HepG2 (cell line): ENCODE measurements around the gene STOML1. TPM values are rescaled to one million over a fixed set of nuclear protein-coding genes. Genes with fewer than 3 reads are reported as not detected.
A peak's percentile ranks its signal among the peaks of the same experiment; 100 is the strongest.

ENCODE experiments used
- ARNTL ChIP-seq: sonication (generic); formaldehyde crosslinking; IDR thresholded peaks from 2 replicates; pipeline ENCODE4 v1.4.0; 2020; ENCODE audit warnings: mild to moderate bottlenecking, missing genetic modification reagents
- EP300 ChIP-seq, 3 experiments: sonication (generic) in 1 of 3; formaldehyde crosslinking in 1 of 3; IDR thresholded peaks; 2 replicates each; pipeline versions ENCODE4 v1.5.1 to v1.6.1; 2011 to 2020; ENCODE audit warnings: low read depth in 2 of 3, low read length in 2 of 3, borderline replicate concordance in 1 of 3, improper control_type of control experiment in 1 of 3, mild to moderate bottlenecking in 1 of 3, missing genetic modification reagents in 1 of 3, moderate library complexity in 1 of 3
- FOSL2 ChIP-seq: sonication (generic); formaldehyde crosslinking; IDR thresholded peaks from 2 replicates; pipeline ENCODE4 v1.4.0; 2020; ENCODE audit warnings: missing genetic modification reagents
- GATAD1 ChIP-seq: IDR thresholded peaks from 2 replicates; pipeline ENCODE4 v1.6.1; 2016; ENCODE audit warnings: missing genetic modification reagents, missing compliant biosample characterization
- KLF12 ChIP-seq: sonication (generic); formaldehyde crosslinking; IDR thresholded peaks from 2 replicates; pipeline ENCODE4 v1.4.0; 2020; ENCODE audit warnings: missing genetic modification reagents, borderline replicate concordance
- NFYC ChIP-seq: IDR thresholded peaks from 2 replicates; pipeline ENCODE4 v1.6.1; 2016; ENCODE audit warnings: missing genetic modification reagents, missing compliant biosample characterization
- NPAS2 ChIP-seq: sonication (generic); formaldehyde crosslinking; IDR thresholded peaks from 2 replicates; pipeline ENCODE4 v1.8.0; 2022; ENCODE audit warnings: mild to moderate bottlenecking, missing genetic modification reagents, borderline replicate concordance
- NR2F6 ChIP-seq, 2 experiments: IDR thresholded peaks; 2 replicates each; pipeline ENCODE4 v1.6.1; 2016; ENCODE audit warnings: antibody characterized with exemption in 1 of 2, mild to moderate bottlenecking in 1 of 2
- RFX5 ChIP-seq: IDR thresholded peaks from 2 replicates; pipeline ENCODE4 v1.6.1; 2011; ENCODE audit warnings: low read depth, low read length, improper control_type of control experiment
- SIN3A ChIP-seq: IDR thresholded peaks from 2 replicates; pipeline ENCODE4 v1.6.1; 2011; ENCODE audit warnings: low read depth, mild to moderate bottlenecking, control low read depth, low read length, borderline replicate concordance
- SPEN ChIP-seq: sonication (generic); formaldehyde crosslinking; IDR thresholded peaks from 2 replicates; pipeline ENCODE4 v1.5.1; 2020; ENCODE audit warnings: low read depth, mild to moderate bottlenecking, missing genetic modification reagents
- SRSF9 ChIP-seq: fragments of 200-400 bp; formaldehyde crosslinking; IDR thresholded peaks from 2 replicates; pipeline ENCODE4 v1.6.1; 2018; ENCODE audit warnings: borderline replicate concordance, mild to moderate bottlenecking, low read depth, low read length; ENCODE audit not compliant: insufficient read depth, poor library complexity, severe bottlenecking
- TCF12 ChIP-seq, 2 experiments: fragments of 450-650 bp in 1 of 2; sonication (generic) in 1 of 2; formaldehyde crosslinking in 1 of 2; IDR thresholded peaks; 2 replicates each; pipeline versions ENCODE4 v1.6.1 to v1.8.0; 2017 to 2022; ENCODE audit warnings: antibody characterized with exemption in 1 of 2, mild to moderate bottlenecking in 1 of 2, missing genetic modification reagents in 1 of 2, moderate library complexity in 1 of 2
- U2AF1 ChIP-seq: fragments of 200-400 bp; formaldehyde crosslinking; optimal IDR thresholded peaks from 2 replicates; pipeline ENCODE3; 2017; ENCODE audit warnings: mild to moderate bottlenecking, low read depth, low read length
- ZFX ChIP-seq: sonication (generic); formaldehyde crosslinking; IDR thresholded peaks from 2 replicates; pipeline ENCODE4 v1.4.0; 2020; ENCODE audit warnings: mild to moderate bottlenecking, low read depth, missing genetic modification reagents, moderate library complexity
- ZNF562 ChIP-seq: sonication (generic); formaldehyde crosslinking; IDR thresholded peaks from 2 replicates; pipeline ENCODE4 v1.8.0; 2022; ENCODE audit warnings: missing genetic modification reagents, borderline replicate concordance
- ZNF792 ChIP-seq: IDR thresholded peaks from 2 replicates; pipeline ENCODE4 v1.6.1; 2016
- polyA plus RNA-seq, 8 experiments: library from polyadenylated mRNA; depleted of rRNA in 3 of 8; stranded (reverse) in 7 of 8; unstranded in 1 of 8; fragments of >200 nt; fragmentation: Illumina TruSeq in 4 of 8; extraction: Trizol in 4 of 8; gene quantifications; 2 replicates each; pipeline versions ENCODE4 v1.2.1 to v1.2.3, GENCODE V29; 2011 to 2016; ENCODE audit warnings: low read depth in 4 of 8, missing spikeins in 1 of 8, mixed read lengths in 1 of 8; ENCODE audit not compliant: insufficient read depth in 1 of 8
- total RNA-seq, 5 experiments: library from RNA; depleted of rRNA; stranded (reverse); fragments of >200 nt; fragmentation: Illumina TruSeq; extraction: Trizol; gene quantifications; 2 replicates each; pipeline ENCODE4 v1.2.3, GENCODE V29; 2016; ENCODE audit warnings: low read depth in 1 of 5
- TF ChIP-seq, protein P1 (sequence below), 2 experiments: sonication (generic) in 1 of 2; formaldehyde crosslinking in 1 of 2; IDR thresholded peaks; 2 replicates each; pipeline versions ENCODE4 v1.4.0 to v1.6.1; 2018 to 2020; ENCODE audit warnings: missing genetic modification reagents in 2 of 2, borderline replicate concordance in 1 of 2, low read depth in 1 of 2, mild to moderate bottlenecking in 1 of 2, missing biosample characterization in 1 of 2
- TF ChIP-seq, protein P2 (sequence below): sonication (generic); formaldehyde crosslinking; IDR thresholded peaks from 2 replicates; pipeline ENCODE4 v1.8.0; 2022; ENCODE audit warnings: low read depth, missing genetic modification reagents
- TF ChIP-seq, protein P3 (sequence below): sonication (generic); formaldehyde crosslinking; IDR thresholded peaks from 2 replicates; pipeline ENCODE4 v1.4.0; 2020; ENCODE audit warnings: missing genetic modification reagents
- TF ChIP-seq, protein P4 (sequence below): sonication (generic); formaldehyde crosslinking; IDR thresholded peaks from 2 replicates; pipeline ENCODE4 v1.4.0; 2020; ENCODE audit warnings: missing genetic modification reagents
- TF ChIP-seq, protein P5 (sequence below): sonication (generic); formaldehyde crosslinking; IDR thresholded peaks from 2 replicates; pipeline ENCODE4 v1.5.0; 2020; ENCODE audit warnings: missing genetic modification reagents

The STOML1 gene
- total and polyA plus RNA-seq, 2 of the 13 experiments (the other 11 are each of a cell fraction or from before 2014, with no cell fraction given), result 3.5 to 3.7 TPM

DNA sequence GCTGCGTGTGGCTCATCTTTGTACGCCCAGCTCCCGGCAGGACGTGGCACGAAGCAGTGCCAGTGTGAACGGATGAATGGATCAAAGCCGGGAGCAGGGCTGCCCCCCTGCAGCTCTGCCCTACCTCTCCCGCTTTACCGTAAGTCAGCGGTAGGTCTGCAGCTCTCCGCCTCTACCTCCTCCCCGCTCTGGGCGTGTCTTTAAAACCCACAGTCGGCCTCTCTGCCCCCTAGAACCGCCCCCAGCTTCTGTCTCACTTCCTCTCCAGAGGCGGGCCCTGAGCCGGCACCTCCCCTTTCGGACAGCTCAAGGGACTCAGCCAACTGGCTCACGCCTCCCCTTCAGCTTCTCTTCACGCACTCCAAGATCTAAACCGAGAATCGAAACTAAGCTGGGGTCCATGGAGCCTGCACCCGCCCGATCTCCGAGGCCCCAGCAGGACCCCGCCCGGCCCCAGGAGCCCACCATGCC, 2.4 kb upstream of the STOML1 start, which contains the start of gene PML (continued):
- TF ChIP-seq SRSF9, result no peak
- TF ChIP-seq SPEN (CRISPR knock-in tag), result 0 out of 2 replicates have a peak, but pooled peaks have one; percentile 27
- no peak for TF ChIP-seq ZNF562 (CRISPR knock-in tag)
- 0 out of 2 replicates have a peak, but pooled peaks have one; percentile 15 for TF ChIP-seq FOSL2
- TF ChIP-seq, protein P1, sequence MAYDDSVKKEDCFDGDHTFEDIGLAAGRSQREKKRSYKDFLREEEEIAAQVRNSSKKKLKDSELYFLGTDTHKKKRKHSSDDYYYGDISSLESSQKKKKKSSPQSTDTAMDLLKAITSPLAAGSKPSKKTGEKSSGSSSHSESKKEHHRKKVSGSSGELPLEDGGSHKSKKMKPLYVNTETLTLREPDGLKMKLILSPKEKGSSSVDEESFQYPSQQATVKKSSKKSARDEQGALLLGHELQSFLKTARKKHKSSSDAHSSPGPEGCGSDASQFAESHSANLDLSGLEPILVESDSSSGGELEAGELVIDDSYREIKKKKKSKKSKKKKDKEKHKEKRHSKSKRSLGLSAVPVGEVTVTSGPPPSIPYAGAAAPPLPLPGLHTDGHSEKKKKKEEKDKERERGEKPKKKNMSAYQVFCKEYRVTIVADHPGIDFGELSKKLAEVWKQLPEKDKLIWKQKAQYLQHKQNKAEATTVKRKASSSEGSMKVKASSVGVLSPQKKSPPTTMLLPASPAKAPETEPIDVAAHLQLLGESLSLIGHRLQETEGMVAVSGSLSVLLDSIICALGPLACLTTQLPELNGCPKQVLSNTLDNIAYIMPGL (CRISPR knock-in tag; IDR thresholded peaks at IDR 0.05; ENCODE audit: borderline replicate concordance in 1 of 2, low read depth in 1 of 2), result peak in 1 of 2 experiments; percentile 58; a peak in 1 of 4 replicates
- peak; percentile 48; the same call in 1 of the 2 replicates for TF ChIP-seq ZFX (CRISPR knock-in tag)
- TF ChIP-seq ARNTL, result no peak
- peak; percentile 84; the same call in 1 of the 2 replicates for TF ChIP-seq SIN3A
- no peak for TF ChIP-seq NPAS2 (CRISPR knock-in tag)
- TF ChIP-seq U2AF1, result no peak
- peak; percentile 66; the same call in 1 of the 2 replicates for TF ChIP-seq GATAD1 (CRISPR knock-in tag)
- TF ChIP-seq RFX5, result no peak
- TF ChIP-seq ZNF792, result no peak
- no peak for TF ChIP-seq NFYC (CRISPR knock-in tag)
- no peak for TF ChIP-seq EP300 (IDR thresholded peaks at IDR 0.05; ENCODE audit: low read depth in 2 of 2, low read length in 2 of 2)
- no peak for TF ChIP-seq EP300 (CRISPR knock-in tag; IDR thresholded peaks at IDR 0.05; ENCODE audit: borderline replicate concordance)
- TF ChIP-seq, protein P2, sequence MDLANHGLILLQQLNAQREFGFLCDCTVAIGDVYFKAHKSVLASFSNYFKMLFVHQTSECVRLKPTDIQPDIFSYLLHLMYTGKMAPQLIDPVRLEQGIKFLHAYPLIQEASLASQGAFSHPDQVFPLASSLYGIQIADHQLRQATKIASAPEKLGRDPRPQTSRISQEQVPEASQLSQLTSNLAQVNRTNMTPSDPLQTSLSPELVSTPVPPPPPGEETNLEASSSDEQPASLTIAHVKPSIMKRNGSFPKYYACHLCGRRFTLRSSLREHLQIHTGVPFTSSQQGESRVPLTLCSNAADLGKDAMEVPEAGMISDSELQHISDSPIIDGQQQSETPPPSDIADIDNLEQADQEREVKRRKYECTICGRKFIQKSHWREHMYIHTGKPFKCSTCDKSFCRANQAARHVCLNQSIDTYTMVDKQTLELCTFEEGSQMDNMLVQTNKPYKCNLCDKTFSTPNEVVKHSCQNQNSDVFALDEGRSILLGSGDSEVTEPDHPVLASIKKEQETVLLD (CRISPR knock-in tag), result no peak
- TF ChIP-seq, protein P3, sequence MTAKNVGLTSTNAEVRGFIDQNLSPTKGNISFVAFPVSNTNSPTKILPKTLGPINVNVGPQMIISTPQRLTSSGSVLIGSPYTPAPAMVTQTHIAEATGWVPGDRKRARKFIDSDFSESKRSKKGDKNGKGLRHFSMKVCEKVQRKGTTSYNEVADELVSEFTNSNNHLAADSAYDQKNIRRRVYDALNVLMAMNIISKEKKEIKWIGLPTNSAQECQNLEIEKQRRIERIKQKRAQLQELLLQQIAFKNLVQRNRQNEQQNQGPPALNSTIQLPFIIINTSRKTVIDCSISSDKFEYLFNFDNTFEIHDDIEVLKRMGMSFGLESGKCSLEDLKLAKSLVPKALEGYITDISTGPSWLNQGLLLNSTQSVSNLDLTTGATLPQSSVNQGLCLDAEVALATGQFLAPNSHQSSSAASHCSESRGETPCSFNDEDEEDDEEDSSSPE (CRISPR knock-in tag), result peak; percentile 30; the same call in 1 of the 2 replicates
- TF ChIP-seq KLF12 (CRISPR knock-in tag), result no peak
- TF ChIP-seq NR2F6 (IDR thresholded peaks at IDR 0.05), result no peak
- no peak for TF ChIP-seq NR2F6 (CRISPR knock-in tag; IDR thresholded peaks at IDR 0.05)
- TF ChIP-seq, protein P4, sequence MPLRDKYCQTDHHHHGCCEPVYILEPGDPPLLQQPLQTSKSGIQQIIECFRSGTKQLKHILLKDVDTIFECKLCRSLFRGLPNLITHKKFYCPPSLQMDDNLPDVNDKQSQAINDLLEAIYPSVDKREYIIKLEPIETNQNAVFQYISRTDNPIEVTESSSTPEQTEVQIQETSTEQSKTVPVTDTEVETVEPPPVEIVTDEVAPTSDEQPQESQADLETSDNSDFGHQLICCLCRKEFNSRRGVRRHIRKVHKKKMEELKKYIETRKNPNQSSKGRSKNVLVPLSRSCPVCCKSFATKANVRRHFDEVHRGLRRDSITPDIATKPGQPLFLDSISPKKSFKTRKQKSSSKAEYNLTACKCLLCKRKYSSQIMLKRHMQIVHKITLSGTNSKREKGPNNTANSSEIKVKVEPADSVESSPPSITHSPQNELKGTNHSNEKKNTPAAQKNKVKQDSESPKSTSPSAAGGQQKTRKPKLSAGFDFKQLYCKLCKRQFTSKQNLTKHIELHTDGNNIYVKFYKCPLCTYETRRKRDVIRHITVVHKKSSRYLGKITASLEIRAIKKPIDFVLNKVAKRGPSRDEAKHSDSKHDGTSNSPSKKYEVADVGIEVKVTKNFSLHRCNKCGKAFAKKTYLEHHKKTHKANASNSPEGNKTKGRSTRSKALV (CRISPR knock-in tag), result no peak
- TF ChIP-seq, protein P5, sequence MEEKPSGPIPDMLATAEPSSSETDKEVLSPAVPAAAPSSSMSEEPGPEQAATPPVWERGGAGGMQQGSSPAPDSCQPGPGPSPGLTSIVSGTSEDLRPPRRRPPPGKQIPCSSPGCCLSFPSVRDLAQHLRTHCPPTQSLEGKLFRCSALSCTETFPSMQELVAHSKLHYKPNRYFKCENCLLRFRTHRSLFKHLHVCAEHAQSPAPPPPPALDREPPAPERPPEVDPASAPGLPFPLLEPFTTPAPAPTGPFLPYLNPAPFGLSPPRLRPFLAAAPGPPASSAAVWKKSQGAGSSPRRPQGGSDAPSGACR, result peak; percentile 30
- TF ChIP-seq TCF12 (IDR thresholded peaks at IDR 0.05), result no peak
- TF ChIP-seq TCF12 (CRISPR knock-in tag; IDR thresholded peaks at IDR 0.05), result no peak
